Stimulated activated CD4-positive, alpha-beta T cell treated with anti-CD3 and anti-CD28 coated beads, Interleukin-1b, Interleukin-23, amount 100 ng/mL, for 48 hours (primary cell): ENCODE results near the gene LYVE1.

Source experiments
- DNase-seq: peaks from one replicate; pipeline ENCODE4 v3.0.0-alpha.2; 2020

The LYVE1 gene

DNA sequence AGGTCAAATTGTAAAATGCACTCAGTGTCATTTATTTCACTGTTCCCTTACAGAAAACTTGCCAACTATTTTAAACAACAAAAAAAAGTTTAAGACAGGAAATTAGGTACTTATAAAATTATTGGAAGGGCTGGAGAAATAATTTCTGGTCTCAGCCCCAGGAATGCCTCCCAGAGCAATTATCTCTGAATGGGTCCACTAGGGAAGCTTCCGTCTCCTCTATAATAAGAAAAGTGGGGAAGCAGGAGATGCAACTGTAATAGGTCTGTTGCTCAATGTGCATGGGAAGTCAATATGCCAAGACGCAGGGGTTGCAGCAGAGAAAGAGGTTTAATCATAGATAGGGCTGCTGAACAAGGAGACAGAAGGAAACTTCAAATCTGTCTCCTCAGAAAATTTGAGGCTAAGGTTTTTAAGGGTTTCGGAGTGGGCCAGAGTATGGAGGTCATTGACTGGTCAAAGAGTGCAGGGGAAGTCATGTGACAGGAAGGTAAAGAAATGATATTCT is 16.6 kb downstream of the LYVE1 start:
- no peak for DNase-seq

DNA sequence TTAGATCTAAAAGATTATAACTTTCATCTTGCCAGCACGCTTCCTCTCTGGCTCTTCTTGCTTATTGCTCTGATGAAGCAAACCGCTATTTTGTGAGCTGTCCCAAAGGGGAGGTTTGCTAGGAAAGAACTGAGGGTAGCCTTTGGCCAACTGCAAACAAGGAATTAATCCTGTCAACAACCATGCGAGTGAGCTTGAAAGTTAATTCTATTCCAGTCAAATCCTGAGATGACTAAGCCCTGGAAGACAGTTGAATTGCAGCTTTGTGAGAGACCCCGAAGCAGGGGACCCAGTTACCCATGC is 17.2 kb downstream of the LYVE1 start:
- no peak for DNase-seq

DNA sequence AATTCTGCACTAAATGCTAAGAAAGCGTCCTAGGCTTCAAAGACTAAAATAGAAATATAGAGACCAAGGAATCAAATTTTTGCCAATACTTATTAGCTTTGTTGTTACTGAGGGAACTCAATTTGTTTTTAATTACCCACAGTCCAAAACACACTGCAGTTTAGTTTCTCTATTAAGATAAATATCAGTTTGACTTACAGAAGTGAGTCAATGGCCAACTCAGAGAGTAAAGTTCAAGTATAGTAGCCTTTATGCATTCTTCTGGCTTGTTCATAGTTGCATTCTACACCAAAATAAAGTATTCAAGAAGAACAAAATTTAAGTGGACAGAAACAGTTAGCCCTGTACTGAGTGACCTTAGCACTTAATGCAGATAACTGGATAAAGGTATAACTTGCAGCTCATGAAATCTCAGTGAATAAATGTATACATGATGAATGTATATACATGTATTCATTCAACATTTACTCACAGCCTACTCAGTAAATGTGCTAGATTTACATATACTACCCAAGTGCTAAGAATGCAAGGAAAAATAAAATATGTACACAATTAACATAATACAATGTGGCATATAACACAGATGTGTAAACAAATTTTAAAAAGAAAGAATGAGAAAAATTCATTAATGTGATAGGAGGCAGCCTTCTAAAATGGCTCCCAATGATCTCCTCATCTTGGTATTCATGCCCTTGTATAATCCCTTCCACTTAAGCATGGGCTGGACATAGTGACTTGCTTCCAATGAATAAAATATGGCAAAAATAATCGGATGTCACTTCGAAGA is 17.8 kb downstream of the LYVE1 start:
- DNase-seq: no peak

- DNase-seq: no peak
Observed at GRCh38 chr11:10544491-10545465, 23.7 kb downstream of the LYVE1 start.

DNA sequence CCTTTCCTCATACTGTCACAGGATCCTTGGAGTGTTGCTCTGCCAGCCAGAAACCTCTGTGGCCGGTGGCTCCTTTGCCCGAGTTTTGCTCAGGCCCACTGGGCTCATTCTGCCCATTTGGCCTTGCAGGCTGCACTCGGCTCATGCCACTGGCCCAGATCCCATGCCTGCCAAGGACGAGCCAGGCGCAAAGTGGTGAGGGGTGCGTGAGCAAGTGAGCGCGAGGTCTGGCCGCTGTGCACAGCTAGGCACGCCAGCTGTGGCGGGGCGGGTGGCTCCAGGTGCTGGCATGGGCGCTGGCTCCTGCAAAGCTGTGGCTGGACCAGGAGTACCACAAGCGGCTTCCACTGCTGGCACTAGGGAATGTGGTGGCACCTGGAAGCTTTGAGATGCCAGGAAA is 24.7 kb downstream of the LYVE1 start:
- no peak for DNase-seq

- DNase-seq: no peak
Observed at GRCh38 chr11:10542776-10543175, 25.7 kb downstream of the LYVE1 start.

DNA sequence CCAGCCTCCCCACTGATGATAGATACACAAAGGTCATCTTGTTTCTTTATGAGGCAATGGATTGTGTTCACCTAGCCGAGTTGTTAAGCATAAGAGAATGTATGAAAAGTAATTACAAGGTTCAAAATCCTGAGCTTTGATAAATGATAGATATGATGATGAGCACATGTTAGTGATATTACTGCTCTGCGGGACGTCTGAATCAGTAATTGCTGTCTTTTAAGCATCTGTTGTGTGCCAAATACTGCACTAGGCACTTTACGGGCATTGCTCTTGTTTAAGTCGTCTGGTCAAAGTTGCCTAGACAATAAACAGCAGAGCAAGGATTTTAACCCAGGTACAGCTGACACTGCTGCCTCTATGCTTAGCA is 26.9 kb downstream of the LYVE1 start:
- no peak for DNase-seq

GRCh38 chr11:10540915-10541560 is 27.4 kb downstream of the LYVE1 start, which contains the start of gene RNF141:
Gene RNF141 (minus strand): TSS chr11:10541187. CDS start chr11:10534158, 7,029 bp downstream.
- DNase-seq: peak; percentile 95

GRCh38 chr11:10540546-10540914 is 27.9 kb downstream of the LYVE1 start:
- DNase-seq: no peak

- no peak for DNase-seq
Observed at GRCh38 chr11:10539339-10539738, 29.1 kb downstream of the LYVE1 start.

GRCh38 chr11:10538924-10539323 is 29.5 kb downstream of the LYVE1 start:
- no peak for DNase-seq

DNA sequence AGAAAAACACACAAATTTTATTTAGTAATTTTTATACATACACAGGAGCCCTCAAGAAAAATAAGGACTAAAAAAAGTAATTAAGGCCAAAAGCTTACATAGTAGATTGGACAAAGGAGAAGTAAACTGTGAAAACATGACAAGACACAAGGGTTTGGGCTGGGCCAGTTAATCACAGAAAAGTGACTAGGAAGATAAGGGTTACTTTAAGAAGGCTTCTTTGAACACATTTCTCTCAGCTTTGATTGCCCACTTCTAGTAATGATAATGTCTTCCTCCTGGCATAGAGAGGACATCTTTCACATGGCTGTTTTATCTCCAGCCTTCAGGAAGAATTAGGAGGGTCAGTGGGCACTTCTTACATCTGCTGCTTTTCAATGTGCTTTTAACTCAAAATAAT is 30.9 kb downstream of the LYVE1 start:
- no peak for DNase-seq

DNA sequence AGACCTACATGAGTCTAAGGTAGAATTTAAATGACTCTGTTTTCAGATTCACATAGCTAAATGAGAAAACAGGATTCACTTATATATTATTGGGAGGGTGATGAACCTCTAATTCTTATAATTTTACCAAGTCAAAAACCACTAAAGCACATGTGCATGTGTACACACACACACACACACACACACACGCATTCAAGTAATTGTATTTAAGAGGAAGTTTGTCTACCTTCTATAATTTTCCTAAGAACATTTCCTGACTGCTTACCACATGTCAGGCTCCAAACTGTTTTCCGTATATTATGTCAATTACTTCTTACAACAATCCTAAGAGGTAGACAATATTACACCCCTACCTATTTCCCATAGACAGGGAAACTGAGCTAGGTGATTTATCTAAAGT is 34.1 kb downstream of the LYVE1 start:
- no peak for DNase-seq

DNA sequence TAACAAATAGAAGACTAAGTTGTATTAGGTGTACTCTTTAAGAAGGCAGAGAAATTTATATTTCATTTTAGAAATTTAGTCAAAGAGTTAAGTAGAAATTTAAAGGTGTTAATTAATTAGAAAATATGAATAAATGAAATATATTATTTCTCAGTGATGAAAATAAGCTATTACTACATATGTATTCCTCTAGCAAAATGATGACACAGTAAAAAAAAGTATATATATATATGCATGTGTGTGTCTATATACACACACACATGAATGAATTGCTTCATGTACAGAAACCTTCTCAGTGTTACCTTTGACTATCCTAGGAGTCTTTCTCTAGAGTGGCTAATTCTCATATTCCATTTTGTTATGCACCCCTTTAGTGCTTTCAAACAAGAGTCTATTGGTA is 35.1 kb downstream of the LYVE1 start:
- no peak for DNase-seq

- DNase-seq: no peak
Observed at GRCh38 chr11:10532526-10532925, 35.9 kb downstream of the LYVE1 start.

- no peak for DNase-seq
Observed at GRCh38 chr11:10529279-10529678, 39.2 kb downstream of the LYVE1 start.

DNA sequence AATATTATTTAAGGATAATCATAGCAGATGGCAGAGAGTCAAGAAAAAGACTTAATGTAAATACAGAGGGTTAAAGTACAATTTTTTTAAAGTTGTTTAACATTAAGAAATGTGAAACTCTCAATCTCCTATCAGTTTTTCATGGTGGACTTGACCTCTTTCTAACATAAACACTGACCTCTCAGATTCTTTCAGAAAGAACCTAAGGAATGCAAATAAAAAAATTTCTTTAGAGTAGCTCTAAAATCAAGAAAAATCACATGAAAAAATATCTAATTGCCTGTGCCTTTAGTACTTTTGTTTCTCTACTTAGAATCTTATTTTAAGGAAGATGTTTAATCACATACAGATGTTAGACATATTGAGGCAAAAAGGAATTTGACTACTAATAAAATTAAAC is 40.3 kb downstream of the LYVE1 start:
- no peak for DNase-seq

DNA sequence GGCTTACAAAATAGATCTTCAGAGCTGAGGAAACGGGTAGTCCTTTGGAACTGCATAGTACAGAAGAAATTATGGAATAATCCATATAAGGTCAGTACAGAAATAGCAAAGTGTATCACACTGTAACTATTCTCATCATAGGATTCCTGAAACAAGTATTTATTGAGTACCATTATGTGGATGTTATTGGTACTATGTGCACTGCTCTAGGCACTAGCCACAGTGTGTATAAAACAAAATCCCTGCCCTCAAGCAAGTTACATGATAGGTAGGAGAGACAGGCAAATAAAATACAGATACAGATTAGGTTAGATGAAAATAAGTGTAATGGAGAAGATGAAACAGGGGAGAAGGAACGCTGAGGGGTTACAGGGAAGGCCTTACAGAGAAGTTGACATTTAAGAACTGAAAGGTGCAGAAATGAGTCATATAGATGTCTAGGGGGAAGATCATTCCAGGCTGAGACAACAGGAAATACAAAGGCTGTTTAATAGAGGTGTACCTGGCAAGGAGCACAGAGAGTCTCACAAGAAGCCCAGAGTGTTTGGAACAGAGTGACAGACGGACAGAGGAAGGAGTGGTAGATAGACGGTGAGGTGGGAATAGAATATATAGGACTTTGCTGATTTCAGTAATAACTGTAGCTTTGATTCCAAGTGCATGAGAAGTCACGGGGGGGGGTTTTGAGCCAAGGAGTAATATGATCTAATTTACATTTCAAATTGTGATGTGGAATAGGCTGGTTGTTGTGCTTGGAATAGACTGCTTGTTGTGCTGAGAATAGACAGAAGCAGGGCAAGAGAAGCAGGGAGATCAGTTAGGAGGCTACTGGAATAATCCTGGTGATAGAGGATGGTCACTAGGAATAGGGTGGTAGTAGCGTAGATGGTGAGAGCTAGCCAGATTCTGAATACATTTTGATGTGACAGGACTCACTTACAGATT is 41.2 kb downstream of the LYVE1 start:
- no peak for DNase-seq

DNA sequence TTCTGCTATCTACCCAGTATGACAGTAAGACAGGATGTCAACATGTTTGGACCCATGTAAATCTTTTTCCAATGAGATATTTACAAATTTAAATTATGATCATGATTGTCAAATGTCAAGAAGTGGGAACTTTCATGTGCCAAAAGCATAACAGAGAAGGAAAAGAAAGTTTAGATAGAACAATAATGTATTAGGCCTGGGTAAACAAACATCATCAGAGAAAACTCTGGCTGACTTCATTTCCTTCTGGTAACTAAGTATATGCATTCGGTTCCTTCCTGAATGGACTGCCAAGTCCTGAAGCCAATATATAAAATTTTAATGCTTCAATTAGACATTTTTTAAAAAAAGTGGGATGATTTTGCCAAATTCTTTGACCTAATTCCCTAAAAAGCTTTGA is 44.0 kb downstream of the LYVE1 start:
- DNase-seq: no peak

- DNase-seq: no peak
Observed at GRCh38 chr11:10522921-10523320, 45.5 kb downstream of the LYVE1 start.

DNA sequence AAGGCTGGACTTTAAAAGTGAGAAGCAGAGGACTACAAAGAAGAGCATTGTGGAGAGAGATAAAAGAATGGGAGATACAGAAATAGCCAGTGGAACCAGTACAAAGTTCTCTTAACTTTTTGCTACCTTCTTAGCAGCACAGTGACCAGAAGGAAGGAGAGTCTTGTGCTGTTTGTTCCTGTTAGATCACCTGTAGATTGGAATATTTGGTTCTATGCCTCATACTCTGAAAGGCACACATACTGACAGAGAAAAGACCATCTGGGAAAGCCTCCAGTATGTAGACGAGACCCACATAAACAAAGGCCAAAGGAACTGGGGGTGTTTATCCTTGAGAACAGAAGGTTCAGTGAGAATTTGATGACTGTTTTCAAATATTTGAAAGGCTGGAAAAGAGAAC is 46.2 kb downstream of the LYVE1 start:
- DNase-seq: no peak

DNA sequence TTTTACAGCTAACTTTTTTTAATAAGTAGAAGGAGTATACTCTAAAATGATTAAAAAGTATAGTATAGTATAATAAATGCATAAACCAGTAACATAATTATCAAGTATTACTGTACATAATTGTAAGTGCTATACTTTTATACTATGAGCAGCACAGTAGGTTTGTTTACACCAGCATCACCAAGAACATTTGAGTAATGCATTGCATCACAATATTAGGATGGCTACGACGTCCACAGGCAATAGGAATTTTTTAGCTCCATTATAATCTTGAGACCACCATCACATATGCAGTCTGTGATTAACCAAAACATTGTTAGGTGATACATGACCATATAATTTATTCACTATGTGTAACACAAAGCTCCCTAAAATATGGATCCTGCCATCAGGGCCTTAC is 47.9 kb downstream of the LYVE1 start:
- DNase-seq: no peak
